ENCODE results near the gene TTLL11. TPM values are rescaled to one million over a fixed set of nuclear protein-coding genes. Genes with fewer than 3 reads are reported as not detected.

Gene TTLL11
- total RNA-seq, 1 experiment from 2014 or later = 1.5 TPM

DNA sequence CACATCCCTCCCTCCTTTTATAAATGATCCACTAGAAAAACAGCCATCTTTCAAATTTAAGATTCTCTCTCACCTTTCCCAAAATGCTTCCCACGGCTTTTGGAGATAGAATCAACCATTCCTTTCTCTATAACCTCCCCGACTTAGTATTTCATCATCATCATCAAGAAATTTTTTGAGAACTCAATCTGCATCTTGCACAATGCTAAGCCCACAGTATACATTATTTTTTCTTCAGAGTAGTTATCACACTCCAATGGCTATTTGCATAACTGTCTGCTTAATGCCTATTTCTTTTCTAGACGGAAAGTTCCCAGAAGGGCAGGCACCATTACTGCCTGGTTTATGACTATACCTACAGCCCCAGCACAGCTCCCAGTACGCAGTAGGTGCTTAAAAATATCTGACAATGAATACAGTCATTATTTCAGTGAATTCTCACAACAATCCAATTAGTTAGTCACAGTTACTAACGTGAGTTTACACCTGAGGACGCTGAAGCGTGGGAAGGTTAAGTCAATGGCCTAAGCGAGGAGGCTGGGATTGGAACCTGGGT, 212.7 kb downstream of the TTLL11 start:
- Mint-ChIP-seq H3K4me3 (no peak overlapping the region), H3K4me1 (peaks cover 9 to 10% of the 10 kb centered on the region in 2 experiments), H3K36me3 (ENCODE audit: insufficient read depth in 1 of 3, low read depth in 3 of 3) (no peaks in the 10 kb centered on the region), H3K27ac (no peak overlapping the region), H3K27me3 (ENCODE audit: low read depth) (peaks cover 11% of the 10 kb centered on the region), H3K9me3 (no peaks in the 10 kb centered on the region)
- Histone ChIP-seq H2BK20ac (ENCODE audit: low read depth, low read length, poor library complexity, severe bottlenecking) (no peak overlapping the region), H4K8ac (replicated peaks; ENCODE audit: insufficient read length, low read depth, low read length) (no peak overlapping the region), H4K20me1 (ENCODE audit: control insufficient read depth, insufficient read depth, insufficient read length) (no peaks in the 10 kb centered on the region), H3K23me2 (ENCODE audit: insufficient read length, low read depth, low read length, poor library complexity, severe bottlenecking) (no peaks in the 10 kb centered on the region), H3K27ac (ENCODE audit: insufficient read length, low read depth, low read length) (no peak overlapping the region), H3T11ph (ENCODE audit: low read length) (no peak overlapping the region), H3K4me1 (ENCODE audit: insufficient read depth, low read length) (peaks cover 4% of the 10 kb centered on the region; the same call in 1 of the 2 replicates), H2BK120ac (ENCODE audit: low read depth, low read length, poor library complexity, severe bottlenecking) (no peak overlapping the region), H2AFZ (ENCODE audit: low read length) (no peak overlapping the region), H3K18ac (ENCODE audit: insufficient read length, low read depth, low read length) (no peak overlapping the region), H3K23ac (ENCODE audit: insufficient read length, low read depth, low read length) (no peak overlapping the region), H3K9me3 (ENCODE audit: control insufficient read depth, low read depth, low read length) (no peaks in the 10 kb centered on the region), H3K4me2 (ENCODE audit: insufficient read depth, insufficient read length, low read length) (no peak overlapping the region), H3K9ac (ENCODE audit: extremely low read depth, insufficient read length, low read length) (no peak overlapping the region), H3K27me3 (ENCODE audit: insufficient read depth, low read length) (no peaks in the 10 kb centered on the region), H2AK5ac (ENCODE audit: insufficient read length, low read length) (no peak overlapping the region), H3K56ac (ENCODE audit: insufficient read length, low read depth, low read length) (no peak overlapping the region), H2BK15ac (ENCODE audit: low read depth, low read length) (no peak overlapping the region), H3K79me1 (ENCODE audit: insufficient read depth, low read depth, low read length, poor library complexity, severe bottlenecking) (no peaks in the 10 kb centered on the region), H2BK5ac (ENCODE audit: insufficient read length, low read length) (no peak overlapping the region), H4K91ac (ENCODE audit: insufficient read length, low read depth, low read length) (no peak overlapping the region), H3K4ac (ENCODE audit: low read depth, low read length) (no peak overlapping the region), H3K14ac (ENCODE audit: insufficient read depth, low read length) (no peak overlapping the region), H4K5ac (ENCODE audit: insufficient read length, low read depth, low read length) (no peak overlapping the region), H2BK12ac (ENCODE audit: insufficient read length, low read depth, low read length) (no peak overlapping the region), H3K79me2 (ENCODE audit: insufficient read depth, low read length) (no peaks in the 10 kb centered on the region)
- TF ChIP-seq, protein P1, sequence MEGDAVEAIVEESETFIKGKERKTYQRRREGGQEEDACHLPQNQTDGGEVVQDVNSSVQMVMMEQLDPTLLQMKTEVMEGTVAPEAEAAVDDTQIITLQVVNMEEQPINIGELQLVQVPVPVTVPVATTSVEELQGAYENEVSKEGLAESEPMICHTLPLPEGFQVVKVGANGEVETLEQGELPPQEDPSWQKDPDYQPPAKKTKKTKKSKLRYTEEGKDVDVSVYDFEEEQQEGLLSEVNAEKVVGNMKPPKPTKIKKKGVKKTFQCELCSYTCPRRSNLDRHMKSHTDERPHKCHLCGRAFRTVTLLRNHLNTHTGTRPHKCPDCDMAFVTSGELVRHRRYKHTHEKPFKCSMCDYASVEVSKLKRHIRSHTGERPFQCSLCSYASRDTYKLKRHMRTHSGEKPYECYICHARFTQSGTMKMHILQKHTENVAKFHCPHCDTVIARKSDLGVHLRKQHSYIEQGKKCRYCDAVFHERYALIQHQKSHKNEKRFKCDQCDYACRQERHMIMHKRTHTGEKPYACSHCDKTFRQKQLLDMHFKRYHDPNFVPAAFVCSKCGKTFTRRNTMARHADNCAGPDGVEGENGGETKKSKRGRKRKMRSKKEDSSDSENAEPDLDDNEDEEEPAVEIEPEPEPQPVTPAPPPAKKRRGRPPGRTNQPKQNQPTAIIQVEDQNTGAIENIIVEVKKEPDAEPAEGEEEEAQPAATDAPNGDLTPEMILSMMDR (conservative IDR thresholded peaks at IDR 0.05) = no peak
- DNase-seq = no peak
- no CpG with 5 or more reads among the region's 8 CpGs for WGBS (ENCODE audit: extremely low coverage, insufficient read length, low lambda C conversion rate)

Data from H9 (cell line).